GM12891 (cell line): Measurements from ENCODE around the gene COL6A3.

Experiments
- DNase-seq: peaks from one replicate; pipeline ENCODE4 v3.0.0; 2011; ENCODE audit warnings: low spot score; ENCODE audit not compliant: insufficient read length
- FAIRE-seq: peaks from 2 replicates; lab custom pipeline; 2011; peaks lifted over from hg19 to GRCh38; lab: Jason Lieb, UNC
- PAX5 ChIP-seq: IDR thresholded peaks from 2 replicates; pipeline ENCODE4 v1.6.1; 2011; ENCODE audit warnings: low read length, moderate library complexity, mild to moderate bottlenecking; ENCODE audit not compliant: insufficient read depth, severe bottlenecking
- POLR2A ChIP-seq: IDR thresholded peaks from 2 replicates; pipeline ENCODE4 v1.6.1; 2011; ENCODE audit warnings: low read depth, low read length, control low read depth
- POLR2AphosphoS5 ChIP-seq: IDR thresholded peaks from 2 replicates; pipeline ENCODE4 v1.6.1; 2011; ENCODE audit warnings: low read depth, low read length, control low read depth
- POU2F2 ChIP-seq: IDR thresholded peaks from 2 replicates; pipeline ENCODE4 v1.6.1; 2011; ENCODE audit warnings: low read depth, mild to moderate bottlenecking, control low read depth, low read length, moderate library complexity
- SPI1 ChIP-seq: IDR thresholded peaks from 2 replicates; pipeline ENCODE4 v1.6.1; 2011; ENCODE audit warnings: low read depth, low read length, control low read depth
- TAF1 ChIP-seq: IDR thresholded peaks from 2 replicates; pipeline ENCODE4 v1.6.1; 2011; ENCODE audit warnings: low read depth, low read length, control low read depth

Gene COL6A3

GRCh38 chr2:237352279-237352845 lies 61.6 kb downstream of the COL6A3 start:
- no peak for FAIRE-seq
- TF ChIP-seq POLR2AphosphoS5 (no peak), POU2F2 (no peak), SPI1 (no peak), TAF1 (no peak), PAX5 (no peak), POLR2A (no peak)
- DNase-seq: no peak

GRCh38 chr2:237351796-237352195 lies 62.2 kb downstream of the COL6A3 start:
- FAIRE-seq (no peak), DNase-seq (no peak)
- TF ChIP-seq POLR2AphosphoS5 (no peak), TAF1 (no peak), SPI1 (no peak), PAX5 (no peak), POU2F2 (no peak), POLR2A (no peak)

DNA sequence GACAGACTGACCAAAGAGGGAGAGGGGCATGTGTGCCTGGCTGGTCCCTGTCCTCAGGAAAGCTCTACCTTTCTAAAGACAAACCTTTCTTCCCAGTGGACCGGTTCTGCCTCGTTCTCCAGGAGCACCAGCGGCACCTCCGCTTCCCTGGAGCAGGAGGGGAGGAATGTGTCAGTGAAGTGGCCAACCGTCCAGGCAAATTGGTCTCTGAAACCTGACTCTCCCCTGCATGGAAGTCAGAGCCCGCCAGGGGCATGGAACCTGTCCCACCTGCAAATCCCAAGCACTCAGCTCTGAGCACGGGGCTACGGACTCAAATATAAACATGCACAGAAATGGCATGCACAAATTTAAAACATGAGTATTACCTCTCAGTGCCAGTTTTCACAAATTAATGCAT lies 62.9 kb downstream of the COL6A3 start:
- no peak for DNase-seq
- no peak for FAIRE-seq
- TF ChIP-seq TAF1 (no peak), POU2F2 (no peak), PAX5 (no peak), POLR2AphosphoS5 (no peak), SPI1 (no peak), POLR2A (no peak)

GRCh38 chr2:237350597-237350996 lies 63.4 kb downstream of the COL6A3 start:
- no peak for DNase-seq
- no peak for TF ChIP-seq SPI1
- TF ChIP-seq POLR2A: no peak
- TF ChIP-seq POU2F2: no peak
- TF ChIP-seq PAX5: no peak
- no peak for FAIRE-seq

- FAIRE-seq (no peak), DNase-seq (no peak)
- no peak for TF ChIP-seq PAX5
- TF ChIP-seq SPI1: no peak
- no peak for TF ChIP-seq POLR2A
- TF ChIP-seq TAF1: no peak
Measured at GRCh38 chr2:237350070-237350469, 63.9 kb downstream of the COL6A3 start.

- no peak for FAIRE-seq
- TF ChIP-seq PAX5 (no peak), POLR2A (no peak), POU2F2 (no peak), TAF1 (no peak), POLR2AphosphoS5 (no peak), SPI1 (no peak)
- no peak for DNase-seq
Measured at GRCh38 chr2:237348281-237348865, 65.6 kb downstream of the COL6A3 start.

- FAIRE-seq: no peak
- DNase-seq: no peak
- TF ChIP-seq POU2F2 (no peak), PAX5 (no peak), POLR2AphosphoS5 (no peak)
Measured at GRCh38 chr2:237345891-237346640, 67.9 kb downstream of the COL6A3 start.

- FAIRE-seq: no peak
- TF ChIP-seq SPI1: no peak
- TF ChIP-seq TAF1: no peak
- no peak for TF ChIP-seq POLR2AphosphoS5
- no peak for TF ChIP-seq PAX5
- TF ChIP-seq POLR2A: no peak
- no peak for DNase-seq
Measured at GRCh38 chr2:237345411-237345810, 68.6 kb downstream of the COL6A3 start.

DNA sequence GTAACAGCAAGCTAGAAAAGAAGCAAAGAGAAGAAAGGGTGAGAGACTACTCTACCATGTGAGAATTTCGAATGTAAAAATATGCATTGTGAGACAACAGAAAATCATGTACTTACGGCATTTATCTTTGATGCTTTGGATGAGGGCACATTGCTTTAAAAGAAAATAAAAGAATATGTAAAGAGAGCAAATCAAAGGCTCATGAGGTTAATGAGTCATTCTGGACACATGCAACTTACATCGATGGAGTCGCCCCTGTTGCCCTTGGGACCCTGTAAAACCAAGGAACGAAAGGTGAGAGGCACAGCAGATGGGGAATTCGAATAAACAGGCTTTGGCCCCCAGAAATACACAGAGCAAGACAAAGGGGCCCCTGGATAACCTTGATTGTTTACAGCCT lies 69.0 kb downstream of the COL6A3 start:
- FAIRE-seq (no peak), DNase-seq (no peak)
- TF ChIP-seq SPI1: no peak
- TF ChIP-seq POLR2AphosphoS5: no peak
- TF ChIP-seq POLR2A: no peak
- no peak for TF ChIP-seq POU2F2
- TF ChIP-seq PAX5: no peak
- TF ChIP-seq TAF1: no peak
